Activated T-cell treated with anti-CD3 and anti-CD28 coated beads, Interleukin-2, amount 50 U/mL, for 4 hours (primary cell): ENCODE measurements around the gene OSM. TPM values are rescaled to one million over a fixed set of nuclear protein-coding genes. Genes with fewer than 3 reads are reported as not detected.

Source experiments
- ATAC-seq, 2 donors: fragments of 200-7000 bp; cut with Tn5 transposase; one replicate each; pipeline ENCODE4 v1.10.0; 2021
- DNase-seq: peaks from one replicate; pipeline ENCODE4 v3.0.0-alpha.2; 2020
- H3K27me3 Mint-ChIP-seq: one replicate; pipeline ENCODE4 v1.8.0; 2021; ENCODE audit warnings: low read depth, mixed read lengths
- H3K36me3 Mint-ChIP-seq: one replicate; pipeline ENCODE4 v1.8.0; 2022; ENCODE audit warnings: mixed read lengths; ENCODE audit not compliant: insufficient read depth
- H3K4me1 Mint-ChIP-seq: one replicate; pipeline ENCODE4 v1.8.0; 2021; ENCODE audit warnings: low read depth, mixed read lengths
- H3K4me3 Mint-ChIP-seq: one replicate; pipeline ENCODE4 v1.8.0; 2021; ENCODE audit warnings: mild to moderate bottlenecking, moderate library complexity, mixed read lengths
- H3K9me3 Mint-ChIP-seq: one replicate; pipeline ENCODE4 v1.8.0; 2021; ENCODE audit warnings: mixed read lengths
- total RNA-seq, 3 donors: library from RNA; stranded (reverse); gene quantifications; one replicate each; pipeline ENCODE4 v1.2.1, GENCODE V29; 2021

Gene OSM
- total RNA-seq, 3 donors from 2014 or later = 18.4 to 30.7 (median 22.2) TPM

DNA sequence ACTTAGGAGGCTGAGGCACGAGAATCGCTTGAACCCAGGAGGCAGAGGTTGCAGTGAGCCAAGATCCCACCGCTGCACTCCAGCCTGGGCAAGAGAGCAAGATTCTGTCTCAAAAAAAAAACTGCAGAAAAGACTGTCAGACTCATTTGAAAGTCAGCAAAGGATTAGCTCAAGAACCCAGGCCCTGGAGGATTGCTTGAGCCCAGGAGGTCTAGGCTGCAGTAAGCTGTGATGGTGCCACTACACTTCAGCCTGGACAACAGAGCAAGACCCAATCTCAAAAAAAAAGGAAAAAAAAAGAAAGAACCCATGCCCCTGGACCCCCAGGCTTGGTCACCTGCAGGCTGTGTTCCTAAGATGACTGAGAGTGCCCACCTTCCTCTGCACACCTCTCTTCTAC lies 36.3 kb downstream of the OSM start:
- H3K36me3 Mint-ChIP-seq = no peaks in the 10 kb centered on the region
- peaks cover 22% of the 10 kb centered on the region for H3K4me1 Mint-ChIP-seq
- no peaks in the 10 kb centered on the region for H3K9me3 Mint-ChIP-seq
- H3K27me3 Mint-ChIP-seq = no peaks in the 10 kb centered on the region
- ATAC-seq (no peak), DNase-seq (no peak)
- H3K4me3 Mint-ChIP-seq = no peak overlapping the region

DNA sequence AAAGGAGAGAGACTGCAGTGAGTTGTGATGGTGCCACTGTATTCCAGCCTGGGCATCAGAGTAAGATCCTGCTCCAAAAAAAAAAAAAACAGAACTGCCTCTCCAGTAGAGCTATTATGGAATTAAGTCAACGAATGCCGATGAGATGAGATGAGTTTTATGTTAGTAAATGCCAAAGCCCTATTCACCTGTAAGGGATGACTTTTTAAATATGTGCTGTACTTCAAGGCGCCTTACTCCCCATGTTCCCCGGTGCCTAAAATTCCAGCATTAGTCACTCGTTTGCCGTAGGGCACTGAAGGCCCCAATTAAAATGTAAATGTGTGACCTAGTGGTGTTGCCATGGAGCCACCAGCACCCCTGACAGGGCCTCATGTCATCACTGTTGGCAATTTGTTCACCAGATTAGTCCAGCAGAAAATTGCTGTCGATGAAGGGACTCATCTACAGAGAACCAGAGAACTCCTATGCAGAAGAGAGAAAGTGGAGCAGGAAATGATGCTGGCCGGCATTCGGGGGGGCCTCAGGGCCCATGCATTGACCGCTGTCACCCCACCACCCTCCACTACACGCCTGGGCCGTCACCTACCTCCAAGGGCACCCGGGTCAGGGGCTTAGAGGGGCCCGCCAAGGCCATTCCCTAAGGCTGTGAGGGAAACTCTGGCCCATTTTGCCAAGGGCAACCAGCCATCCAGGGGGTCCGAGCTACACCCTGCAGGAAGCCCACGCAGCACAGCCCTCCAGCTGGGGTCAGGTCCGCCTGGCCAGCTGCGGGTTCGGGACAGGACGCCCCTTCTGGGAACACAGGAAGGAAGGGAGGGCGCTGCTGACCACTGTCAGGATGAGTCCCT lies 37.9 kb downstream of the OSM start:
- no peak overlapping the region for H3K4me3 Mint-ChIP-seq
- H3K9me3 Mint-ChIP-seq = no peaks in the 10 kb centered on the region
- ATAC-seq (no peak), DNase-seq (no peak)
- no peaks in the 10 kb centered on the region for H3K27me3 Mint-ChIP-seq
- H3K4me1 Mint-ChIP-seq = peaks cover 34% of the 10 kb centered on the region
- no peaks in the 10 kb centered on the region for H3K36me3 Mint-ChIP-seq

DNA sequence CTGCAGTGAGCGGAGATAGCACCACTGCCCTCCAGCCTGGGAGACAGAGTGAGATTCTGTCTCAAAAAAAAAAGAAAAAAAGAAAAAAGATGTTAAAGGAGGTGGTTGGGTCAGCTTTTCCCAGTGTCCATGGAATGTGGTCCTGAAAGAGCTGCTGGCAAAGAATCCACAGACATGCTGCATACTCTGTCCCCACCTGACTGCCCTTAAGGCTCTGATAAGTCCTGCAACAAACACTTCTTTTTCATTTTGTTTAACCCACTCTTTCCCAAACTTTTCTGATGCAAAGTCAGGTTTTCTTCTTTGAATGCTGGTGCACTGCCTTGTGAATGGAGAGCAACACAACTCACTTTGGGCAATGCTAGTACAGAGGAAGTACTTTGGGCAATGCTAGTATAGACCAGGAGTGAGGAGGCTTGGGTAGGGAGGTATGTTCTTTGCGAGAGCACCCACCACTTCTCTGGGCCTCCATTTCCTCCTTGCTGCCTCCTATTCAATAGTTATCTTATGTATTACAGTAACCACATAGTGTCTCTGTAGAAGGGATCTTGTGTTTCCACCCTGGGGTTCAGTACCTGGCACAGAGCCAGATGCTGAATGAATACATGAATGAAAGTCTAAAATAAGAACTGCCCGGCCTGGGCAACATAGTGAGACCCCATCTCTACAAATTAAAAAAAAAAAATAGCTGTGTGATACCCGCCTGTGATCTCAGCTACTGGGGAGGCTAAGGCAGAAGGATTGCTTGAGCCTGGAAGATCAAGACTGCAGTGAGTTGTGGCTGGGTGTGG lies 39.0 kb downstream of the OSM start:
- no peaks in the 10 kb centered on the region for H3K36me3 Mint-ChIP-seq
- H3K4me1 Mint-ChIP-seq = peaks cover 45% of the 10 kb centered on the region
- no peaks in the 10 kb centered on the region for H3K9me3 Mint-ChIP-seq
- DNase-seq (no peak), ATAC-seq (no peak)
- H3K4me3 Mint-ChIP-seq = no peak overlapping the region
- no peaks in the 10 kb centered on the region for H3K27me3 Mint-ChIP-seq

DNA sequence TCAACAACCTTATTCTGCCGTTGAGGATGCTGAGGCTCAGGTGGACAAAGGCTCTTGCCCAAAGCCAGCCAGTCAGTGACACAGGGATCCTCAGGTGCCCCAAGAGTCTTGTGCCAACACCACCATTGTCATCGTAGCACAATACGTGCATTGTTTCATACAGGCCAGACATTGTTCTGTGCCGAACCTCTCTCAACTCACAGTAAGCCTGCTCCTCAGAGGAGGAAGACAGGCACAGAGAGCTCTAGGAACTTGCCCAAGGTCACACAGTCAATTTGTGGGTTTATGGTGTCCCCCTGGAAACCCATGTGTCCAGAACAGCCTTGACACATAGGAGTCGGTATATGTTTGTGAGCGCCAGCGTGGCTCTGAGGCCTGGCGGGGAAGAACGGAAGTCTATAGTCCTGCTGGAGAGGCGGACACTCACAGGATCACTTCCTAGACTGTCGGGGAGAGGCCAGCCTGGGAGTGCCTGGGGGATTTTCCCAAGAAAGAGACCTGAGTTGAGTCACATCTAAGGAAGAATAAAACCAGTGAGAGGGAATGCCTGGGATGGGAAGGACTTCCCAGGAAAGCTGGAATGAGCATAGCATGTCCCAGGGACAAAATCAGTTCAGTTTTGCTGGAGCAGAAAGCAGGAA lies 40.3 kb downstream of the OSM start:
- no peak for DNase-seq
- peak overlapping the region; percentile 9 for H3K4me3 Mint-ChIP-seq
- no peak for ATAC-seq
- H3K27me3 Mint-ChIP-seq = no peaks in the 10 kb centered on the region
- no peaks in the 10 kb centered on the region for H3K36me3 Mint-ChIP-seq
- peaks cover 58% of the 10 kb centered on the region for H3K4me1 Mint-ChIP-seq
- H3K9me3 Mint-ChIP-seq = no peaks in the 10 kb centered on the region

DNA sequence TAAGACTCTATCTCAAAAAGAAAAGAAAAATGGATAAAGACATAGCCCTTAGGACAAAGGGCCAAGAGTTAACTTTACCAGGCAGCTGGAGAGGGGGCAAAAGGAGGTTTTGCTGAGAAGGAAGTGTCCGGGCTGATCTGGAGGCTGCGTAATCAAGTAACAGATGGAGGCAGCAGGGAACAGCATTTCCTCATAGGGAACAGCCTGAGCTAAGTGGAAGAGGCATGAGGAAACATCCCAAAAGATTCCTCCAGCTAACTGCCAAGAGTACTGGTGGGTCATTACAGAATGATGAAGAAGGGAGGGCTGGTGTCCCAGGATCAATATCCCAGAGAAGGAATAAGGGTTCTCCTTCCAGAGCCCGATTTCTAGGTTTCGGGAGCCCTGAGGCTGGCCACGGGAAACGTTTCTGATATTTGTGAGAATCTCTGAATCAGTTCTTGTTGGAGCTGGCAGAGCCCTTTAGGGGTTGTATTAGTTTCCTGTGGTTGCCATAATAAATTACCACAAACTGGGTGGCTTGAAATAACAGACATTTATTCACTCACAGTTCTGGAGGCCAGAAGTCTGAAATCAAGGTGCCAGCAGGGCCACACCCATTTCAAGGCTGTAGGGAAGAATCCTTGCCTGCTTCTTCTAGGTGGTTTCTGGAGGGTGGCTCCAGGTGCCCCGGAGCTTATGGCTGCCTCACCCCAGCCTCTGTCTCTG lies 41.3 kb downstream of the OSM start:
- Mint-ChIP-seq H3K27me3 (no peaks in the 10 kb centered on the region), H3K4me1 (peaks cover 68% of the 10 kb centered on the region), H3K36me3 (no peaks in the 10 kb centered on the region), H3K9me3 (no peaks in the 10 kb centered on the region), H3K4me3 (no peak overlapping the region)
- no peak for ATAC-seq
- DNase-seq = no peak

DNA sequence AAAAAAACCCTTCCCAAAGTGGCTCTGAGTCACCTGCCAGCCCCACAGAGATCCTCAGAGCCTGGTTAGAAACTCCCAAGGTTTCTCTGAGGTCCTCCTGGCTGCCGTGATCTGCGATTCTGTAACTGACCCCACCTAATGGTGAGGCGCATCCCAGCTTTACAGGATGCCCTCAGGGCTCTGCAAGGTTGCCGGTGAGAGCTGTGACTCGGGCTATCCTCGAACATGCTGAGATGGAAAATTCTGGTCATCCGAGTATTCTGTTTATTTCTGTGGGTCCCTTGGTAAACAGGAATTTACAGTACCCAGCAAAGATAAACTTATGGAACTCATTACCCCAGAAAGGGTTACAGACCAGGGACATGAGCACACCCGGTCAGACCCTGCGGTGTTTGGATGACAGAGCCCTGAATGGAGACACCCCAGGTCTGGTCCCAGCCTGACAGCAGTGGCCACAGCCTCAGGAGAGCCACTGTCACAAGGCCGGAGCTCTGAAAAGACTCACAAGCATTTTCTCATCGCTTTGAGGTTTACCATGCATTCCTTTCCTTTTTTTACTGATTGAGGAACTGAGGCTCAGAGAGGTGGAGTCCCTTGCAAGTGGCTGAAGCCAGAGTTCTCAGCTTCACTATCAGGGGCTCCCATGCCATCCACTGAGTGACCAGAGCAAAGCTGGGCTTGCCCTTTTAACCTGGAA lies 42.3 kb downstream of the OSM start:
- peaks cover 78% of the 10 kb centered on the region for H3K4me1 Mint-ChIP-seq
- ATAC-seq = no peak
- H3K9me3 Mint-ChIP-seq = no peaks in the 10 kb centered on the region
- DNase-seq = no peak
- H3K4me3 Mint-ChIP-seq = no peak overlapping the region
- H3K27me3 Mint-ChIP-seq = no peaks in the 10 kb centered on the region
- no peaks in the 10 kb centered on the region for H3K36me3 Mint-ChIP-seq

DNA sequence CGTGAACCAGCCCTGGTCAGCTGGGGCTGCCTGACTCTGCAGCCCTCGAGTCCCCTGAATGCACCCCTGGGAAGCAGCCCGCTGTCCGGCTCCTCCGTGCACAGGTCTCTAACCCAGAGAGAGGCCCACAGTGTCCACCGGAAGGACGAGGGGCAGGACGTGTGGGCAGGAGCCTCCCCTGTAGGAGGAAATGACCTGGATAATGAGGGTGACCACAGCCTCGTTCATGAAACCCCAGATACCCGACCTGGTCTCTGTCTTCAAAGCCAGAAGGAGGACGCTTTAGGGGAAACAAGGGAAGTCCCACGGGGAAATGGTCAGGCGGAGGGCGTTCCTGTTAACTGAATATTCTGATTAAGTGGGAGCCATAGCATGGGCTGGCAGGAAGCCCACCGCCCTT lies 43.3 kb downstream of the OSM start:
- no peak overlapping the region for H3K4me3 Mint-ChIP-seq
- no peak for DNase-seq
- H3K27me3 Mint-ChIP-seq = no peaks in the 10 kb centered on the region
- ATAC-seq = no peak
- peaks cover 80% of the 10 kb centered on the region for H3K4me1 Mint-ChIP-seq
- no peaks in the 10 kb centered on the region for H3K9me3 Mint-ChIP-seq
- H3K36me3 Mint-ChIP-seq = no peaks in the 10 kb centered on the region

DNA sequence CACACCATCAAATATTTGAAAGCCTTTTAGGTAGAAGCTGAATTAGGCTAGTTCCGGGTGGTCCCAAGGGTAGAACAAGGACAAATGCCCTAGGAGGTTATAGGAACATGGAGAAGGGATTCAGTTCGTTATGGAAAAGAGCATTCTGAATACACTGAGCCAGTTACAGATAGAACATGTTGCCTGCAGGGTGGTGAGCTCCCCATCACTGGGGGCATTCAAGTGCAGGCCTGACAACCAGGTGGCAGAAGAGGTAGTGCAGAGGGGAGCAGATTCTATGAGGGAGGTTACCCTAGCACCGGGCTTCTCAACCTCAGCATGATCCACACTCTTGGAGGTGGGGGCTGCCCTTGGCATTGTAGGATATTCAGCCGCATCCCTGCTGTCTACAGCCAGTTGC lies 44.3 kb downstream of the OSM start:
- Mint-ChIP-seq H3K4me1 (peaks cover 72% of the 10 kb centered on the region), H3K36me3 (no peaks in the 10 kb centered on the region), H3K4me3 (no peak overlapping the region), H3K9me3 (no peaks in the 10 kb centered on the region), H3K27me3 (no peaks in the 10 kb centered on the region)
- ATAC-seq = no peak
- no peak for DNase-seq

DNA sequence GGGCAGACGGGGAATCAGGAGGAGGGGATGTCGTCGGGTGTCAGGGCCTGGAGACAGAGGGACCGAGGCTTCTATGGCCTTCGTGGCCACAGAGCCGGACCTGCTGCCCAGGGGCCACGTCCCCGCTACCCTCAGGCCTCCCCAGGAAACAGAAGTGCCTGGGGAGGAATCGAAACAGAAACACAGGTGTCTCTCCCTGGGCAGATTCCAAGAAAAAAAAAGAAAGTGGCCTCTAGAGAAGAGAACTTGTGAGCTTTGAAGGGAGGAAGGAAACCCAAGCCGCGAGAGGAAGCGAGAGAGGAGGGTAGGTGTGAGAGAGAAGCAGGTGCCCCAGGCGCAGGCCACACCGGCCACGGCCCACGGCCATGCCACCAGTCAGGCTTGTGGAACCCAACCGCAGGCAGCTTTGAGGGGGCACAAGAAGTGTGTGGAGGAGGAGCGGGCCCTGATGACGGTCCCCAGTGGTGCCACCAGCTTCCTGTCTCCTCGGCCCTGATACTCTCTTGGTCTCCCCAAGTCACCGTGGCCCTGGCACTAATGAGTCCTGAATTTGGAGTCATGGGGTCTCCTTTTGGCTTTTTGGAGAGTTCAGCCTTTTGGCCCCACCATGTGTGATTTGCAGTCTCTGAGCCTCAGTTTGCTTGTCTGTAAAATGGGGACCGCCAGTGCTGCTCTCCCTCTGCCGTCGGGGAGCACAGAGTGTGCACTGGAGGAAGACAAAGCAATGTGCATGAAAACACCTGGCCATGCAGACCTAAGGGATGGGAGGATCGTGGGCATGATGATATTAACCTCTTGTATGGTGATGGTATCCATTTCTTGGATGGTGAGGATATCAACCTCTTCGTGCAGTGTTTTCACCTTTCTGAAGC lies 45.3 kb downstream of the OSM start:
- peak overlapping the region; percentile 50 for H3K4me3 Mint-ChIP-seq
- peak; percentile 64 to 72 for ATAC-seq
- H3K9me3 Mint-ChIP-seq = no peaks in the 10 kb centered on the region
- no peaks in the 10 kb centered on the region for H3K36me3 Mint-ChIP-seq
- H3K4me1 Mint-ChIP-seq = peaks cover 70% of the 10 kb centered on the region
- no peaks in the 10 kb centered on the region for H3K27me3 Mint-ChIP-seq
- DNase-seq = peak; percentile 40

DNA sequence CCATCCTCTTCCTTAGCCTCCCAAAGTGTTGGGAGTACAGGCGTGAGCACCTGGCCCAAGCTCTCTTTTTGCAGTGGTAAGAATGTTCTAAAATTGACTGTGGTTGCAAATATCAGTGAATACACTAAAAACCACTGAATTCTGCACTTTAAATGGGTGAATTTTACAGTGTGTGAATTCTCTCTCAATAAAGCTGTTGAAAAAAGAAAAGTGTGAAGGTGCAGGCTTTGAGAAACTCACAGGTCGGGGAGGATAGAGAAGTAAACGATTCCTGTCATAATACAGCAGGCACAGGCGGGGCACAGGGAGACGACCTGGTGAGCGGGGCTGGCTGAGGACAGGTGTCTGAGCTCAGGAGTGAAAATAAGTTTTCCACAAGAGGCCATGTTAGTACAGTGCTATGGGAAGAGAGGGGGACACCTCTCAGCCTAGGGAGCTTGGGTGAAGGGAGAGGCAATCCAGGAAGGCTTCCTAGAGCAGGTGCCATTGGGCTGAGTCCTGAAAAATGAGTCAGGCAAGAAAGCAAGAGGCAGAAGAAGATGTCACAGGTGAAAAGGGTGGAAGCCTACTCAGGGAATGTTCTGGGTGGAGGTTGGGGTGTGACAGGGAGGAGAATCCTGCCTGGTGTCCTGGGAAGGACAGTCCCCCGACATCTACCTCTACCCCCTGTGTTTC lies 46.2 kb downstream of the OSM start:
- H3K27me3 Mint-ChIP-seq = no peaks in the 10 kb centered on the region
- no peaks in the 10 kb centered on the region for H3K36me3 Mint-ChIP-seq
- no peak for DNase-seq
- peak overlapping the region; percentile 50 for H3K4me3 Mint-ChIP-seq
- no peak for ATAC-seq
- H3K9me3 Mint-ChIP-seq = no peaks in the 10 kb centered on the region
- peaks cover 66% of the 10 kb centered on the region for H3K4me1 Mint-ChIP-seq

DNA sequence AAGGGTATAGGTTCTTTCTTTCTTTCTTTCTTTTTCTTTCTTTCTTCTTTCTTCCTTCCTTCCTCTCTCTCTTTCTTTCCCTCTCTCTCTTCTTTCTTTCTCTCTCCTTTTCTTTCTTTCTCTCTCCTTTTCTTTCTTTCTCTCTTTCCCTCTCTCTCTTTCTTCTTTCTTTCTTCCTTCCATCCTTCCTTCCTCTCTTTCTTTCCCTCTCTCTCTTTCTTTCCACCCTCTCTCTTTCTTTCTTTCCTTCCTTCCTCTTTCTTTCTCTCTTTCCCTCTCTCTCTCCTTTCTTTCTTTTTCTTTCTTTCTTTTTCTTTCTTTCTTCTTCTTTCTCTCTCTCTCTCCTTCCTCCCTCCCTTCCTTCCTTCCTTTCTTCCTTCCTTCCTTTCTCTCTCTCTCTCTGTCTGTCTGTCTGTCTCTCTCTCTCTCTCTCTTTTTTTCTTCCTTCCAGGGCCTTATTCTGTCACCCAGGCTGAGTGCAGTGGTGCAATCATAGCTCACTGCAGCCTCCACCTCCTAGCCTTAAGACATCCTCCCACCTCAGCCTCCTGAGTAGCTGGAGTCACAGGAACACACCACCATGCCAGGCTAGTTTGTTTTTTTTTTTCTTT lies 46.9 kb downstream of the OSM start:
- H3K36me3 Mint-ChIP-seq = no peaks in the 10 kb centered on the region
- peaks cover 64% of the 10 kb centered on the region for H3K4me1 Mint-ChIP-seq
- DNase-seq (no peak), ATAC-seq (no peak)
- H3K4me3 Mint-ChIP-seq = no peak overlapping the region
- H3K9me3 Mint-ChIP-seq = no peaks in the 10 kb centered on the region
- no peaks in the 10 kb centered on the region for H3K27me3 Mint-ChIP-seq

DNA sequence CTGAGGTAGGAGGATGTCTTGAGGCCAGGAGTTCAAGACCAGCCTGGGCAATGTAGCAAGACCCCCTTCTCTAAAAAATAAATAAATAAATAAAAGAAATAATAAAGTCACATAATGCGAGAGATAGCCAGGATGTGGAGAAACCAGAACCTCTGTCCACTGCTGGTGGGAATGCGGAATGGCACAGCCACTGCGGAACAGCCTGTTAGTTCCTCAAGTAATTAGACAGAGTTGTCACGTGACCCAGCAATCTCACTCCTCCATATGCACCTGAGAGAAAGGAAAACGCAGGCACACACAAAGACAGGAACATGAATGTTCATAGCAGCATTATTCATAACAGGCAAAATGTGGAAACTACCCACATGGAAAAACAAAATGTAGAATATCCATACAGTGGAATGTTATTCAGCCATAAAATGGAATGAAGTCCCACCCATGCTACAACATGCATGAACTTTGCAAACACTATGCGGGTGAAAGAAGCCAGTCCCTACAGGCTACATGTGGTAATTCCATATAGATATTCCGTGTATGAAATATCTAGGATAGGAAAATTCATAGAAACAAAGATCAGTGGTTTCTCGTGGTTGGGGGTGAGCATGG lies 47.5 kb downstream of the OSM start:
- Mint-ChIP-seq H3K4me1 (peaks cover 60% of the 10 kb centered on the region), H3K27me3 (no peaks in the 10 kb centered on the region), H3K36me3 (no peaks in the 10 kb centered on the region), H3K9me3 (no peaks in the 10 kb centered on the region), H3K4me3 (no peak overlapping the region)
- ATAC-seq (no peak), DNase-seq (no peak)
